Measurements from ENCODE around the gene TMEM9B. TPM values are rescaled to one million over a fixed set of nuclear protein-coding genes. Genes with fewer than 3 reads are reported as not detected.

TMEM9B gene
- total RNA-seq, 3 donors from 2014 or later, result 37.1 to 68.8 (median 47.5) TPM

DNA sequence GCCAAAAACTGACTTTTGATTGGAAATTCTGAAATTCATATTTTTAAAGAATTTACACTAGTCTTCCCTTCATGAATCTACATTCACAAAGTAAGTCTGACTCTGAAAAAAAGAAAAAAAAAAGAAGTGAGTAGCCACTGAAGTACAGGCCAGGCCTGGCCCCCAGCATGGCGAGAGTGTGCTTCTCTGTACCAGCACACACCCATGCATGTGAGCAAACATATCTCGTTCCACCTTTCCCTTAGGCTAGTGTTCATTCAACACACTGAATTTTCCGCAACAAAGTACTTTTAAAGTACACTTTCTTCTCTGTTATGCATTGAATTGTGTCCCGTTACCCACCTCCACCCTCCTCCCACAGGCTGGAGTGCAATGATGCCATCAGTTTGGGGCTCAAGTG, 36.0 kb downstream of the TMEM9B start:
- Histone ChIP-seq H3K27me3 (no peaks in the 10 kb centered on the region), H3K4me3 (no peak overlapping the region), H3K9me3 (no peaks in the 10 kb centered on the region), H3K36me3 (no peaks in the 10 kb centered on the region), H3K4me1 (no peaks in the 10 kb centered on the region), H3K27ac (no peak overlapping the region)
- TF ChIP-seq POLR2A (IDR thresholded peaks at IDR 0.05) (no peak), POLR2AphosphoS5 (IDR thresholded peaks at IDR 0.05) (no peak)
- TF ChIP-seq, protein P1, sequence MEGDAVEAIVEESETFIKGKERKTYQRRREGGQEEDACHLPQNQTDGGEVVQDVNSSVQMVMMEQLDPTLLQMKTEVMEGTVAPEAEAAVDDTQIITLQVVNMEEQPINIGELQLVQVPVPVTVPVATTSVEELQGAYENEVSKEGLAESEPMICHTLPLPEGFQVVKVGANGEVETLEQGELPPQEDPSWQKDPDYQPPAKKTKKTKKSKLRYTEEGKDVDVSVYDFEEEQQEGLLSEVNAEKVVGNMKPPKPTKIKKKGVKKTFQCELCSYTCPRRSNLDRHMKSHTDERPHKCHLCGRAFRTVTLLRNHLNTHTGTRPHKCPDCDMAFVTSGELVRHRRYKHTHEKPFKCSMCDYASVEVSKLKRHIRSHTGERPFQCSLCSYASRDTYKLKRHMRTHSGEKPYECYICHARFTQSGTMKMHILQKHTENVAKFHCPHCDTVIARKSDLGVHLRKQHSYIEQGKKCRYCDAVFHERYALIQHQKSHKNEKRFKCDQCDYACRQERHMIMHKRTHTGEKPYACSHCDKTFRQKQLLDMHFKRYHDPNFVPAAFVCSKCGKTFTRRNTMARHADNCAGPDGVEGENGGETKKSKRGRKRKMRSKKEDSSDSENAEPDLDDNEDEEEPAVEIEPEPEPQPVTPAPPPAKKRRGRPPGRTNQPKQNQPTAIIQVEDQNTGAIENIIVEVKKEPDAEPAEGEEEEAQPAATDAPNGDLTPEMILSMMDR (IDR thresholded peaks at IDR 0.05), result no peak
- no peak for DNase-seq (ENCODE audit: low spot score in 2 of 2)
- intact Hi-C loops (cut with DNase I; ENCODE audit: low total_unique reads), result no loop called here

DNA sequence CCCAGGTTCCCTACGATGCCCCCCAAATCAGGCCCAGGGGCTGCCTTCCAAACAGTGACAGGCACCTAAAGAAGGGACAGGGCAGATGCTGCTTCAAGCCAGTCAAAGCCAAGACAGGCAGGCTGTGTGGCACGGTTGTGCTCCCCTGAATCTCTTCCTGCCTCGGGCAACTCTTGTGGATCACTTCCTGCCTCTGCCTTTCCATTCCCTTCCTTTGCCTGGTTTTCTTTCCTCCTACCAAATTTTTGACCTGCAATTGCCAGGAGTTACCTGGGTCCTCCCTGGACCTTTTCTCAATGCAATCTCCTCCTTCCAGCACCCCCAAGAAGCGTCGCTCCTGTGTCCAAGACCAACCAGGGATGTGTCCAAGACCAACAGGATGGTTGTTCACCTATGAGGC, 37.0 kb downstream of the TMEM9B start:
- TF ChIP-seq POLR2AphosphoS5 (IDR thresholded peaks at IDR 0.05) (no peak), POLR2A (IDR thresholded peaks at IDR 0.05) (no peak)
- TF ChIP-seq, protein P1 (IDR thresholded peaks at IDR 0.05), result no peak
- H3K9me3 ChIP-seq, result no peaks in the 10 kb centered on the region
- H3K27me3 ChIP-seq, result no peaks in the 10 kb centered on the region
- no peak for DNase-seq (ENCODE audit: low spot score in 2 of 2)
- H3K4me3 ChIP-seq, result no peak overlapping the region
- intact Hi-C loops (cut with DNase I; ENCODE audit: low total_unique reads), result no loop called here
- H3K4me1 ChIP-seq, result no peaks in the 10 kb centered on the region
- no peaks in the 10 kb centered on the region for H3K36me3 ChIP-seq
- H3K27ac ChIP-seq, result no peak overlapping the region

GRCh38 chr11:8926236-8926635, 38.0 kb downstream of the TMEM9B start:
- TF ChIP-seq POLR2A (IDR thresholded peaks at IDR 0.05) (no peak), POLR2AphosphoS5 (IDR thresholded peaks at IDR 0.05) (no peak)
- TF ChIP-seq, protein P1 (IDR thresholded peaks at IDR 0.05), result no peak
- no peaks in the 10 kb centered on the region for H3K36me3 ChIP-seq
- intact Hi-C loops (cut with DNase I; ENCODE audit: low total_unique reads), result no loop called here

DNA sequence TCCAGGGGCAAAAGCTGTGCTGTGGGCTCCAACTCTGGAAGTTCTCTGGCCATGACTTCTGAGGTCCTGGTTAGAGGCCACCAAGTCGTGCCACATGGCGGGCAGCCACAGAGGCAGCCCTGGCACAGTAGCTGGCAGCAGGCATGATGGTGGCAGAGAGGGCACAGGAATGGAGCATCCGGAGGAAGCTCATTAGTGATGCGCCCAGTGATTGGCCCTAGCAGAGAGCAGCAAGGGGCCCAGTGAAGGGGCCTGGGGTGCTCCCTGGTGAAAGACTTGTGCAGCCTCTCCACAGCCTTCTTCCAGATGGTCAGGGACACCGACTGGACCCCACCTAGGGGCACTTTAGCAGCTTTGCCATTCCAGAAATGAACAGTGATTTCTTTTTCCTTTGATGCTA, 38.5 kb downstream of the TMEM9B start:
- Histone ChIP-seq H3K27me3 (no peaks in the 10 kb centered on the region), H3K4me1 (no peaks in the 10 kb centered on the region), H3K36me3 (no peaks in the 10 kb centered on the region), H3K4me3 (no peak overlapping the region), H3K9me3 (no peaks in the 10 kb centered on the region), H3K27ac (no peak overlapping the region)
- intact Hi-C loops (cut with DNase I; ENCODE audit: low total_unique reads), result no loop called here
- TF ChIP-seq POLR2AphosphoS5 (IDR thresholded peaks at IDR 0.05), result no peak
- no peak for TF ChIP-seq POLR2A (IDR thresholded peaks at IDR 0.05)
- TF ChIP-seq, protein P1 (IDR thresholded peaks at IDR 0.05), result no peak
- DNase-seq (ENCODE audit: low spot score in 2 of 2), result no peak

More at GRCh38 chr11:8926236-8926635, 38.0 kb downstream of the TMEM9B start:
- Histone ChIP-seq H3K4me1 (no peaks in the 10 kb centered on the region), H3K27me3 (no peaks in the 10 kb centered on the region), H3K27ac (no peak overlapping the region), H3K4me3 (no peak overlapping the region), H3K9me3 (no peaks in the 10 kb centered on the region)
- DNase-seq (ENCODE audit: low spot score in 2 of 2), result no peak

DNA sequence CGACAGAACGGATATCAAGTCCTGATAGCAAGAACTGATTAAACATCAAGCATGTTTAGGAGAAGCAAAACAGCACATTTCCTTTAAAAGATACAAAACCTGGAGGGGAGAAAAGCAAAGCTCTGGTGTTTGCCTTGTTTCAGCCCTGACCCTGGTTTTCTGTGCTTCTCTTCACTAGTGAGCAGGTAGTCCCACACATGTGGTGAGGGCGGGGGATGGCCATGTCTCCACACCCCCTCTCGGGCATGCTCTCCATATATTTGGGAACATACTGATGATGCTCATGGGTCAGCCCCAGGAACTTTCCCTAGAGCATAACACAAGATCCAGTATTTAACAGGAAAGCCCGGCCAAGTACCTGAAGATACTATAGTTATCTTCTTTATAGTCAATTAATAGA, 41.6 kb downstream of the TMEM9B start:
- no peak for TF ChIP-seq POLR2AphosphoS5 (IDR thresholded peaks at IDR 0.05)
- no peak for TF ChIP-seq POLR2A (IDR thresholded peaks at IDR 0.05)
- TF ChIP-seq, protein P1 (IDR thresholded peaks at IDR 0.05), result no peak
- Histone ChIP-seq H3K27me3 (no peaks in the 10 kb centered on the region), H3K4me3 (no peak overlapping the region), H3K27ac (no peak overlapping the region), H3K4me1 (no peaks in the 10 kb centered on the region), H3K9me3 (no peaks in the 10 kb centered on the region), H3K36me3 (no peaks in the 10 kb centered on the region)
- DNase-seq (ENCODE audit: low spot score in 2 of 2), result no peak
- intact Hi-C loops (cut with DNase I; ENCODE audit: low total_unique reads), result no loop called here
